Colon (tissue), 2 donors: ENCODE data around the gene CYP3A5.
"Not testable (repeated sequence)": the region's sequence is repeated elsewhere in the genome, so short reads cannot be mapped to it uniquely, and the experiment has no call there.

Experiments
- FAIRE-seq: peaks from 2 replicates; lab custom pipeline; 2012; peaks lifted over from hg19 to GRCh38; lab: Jason Lieb, UNC
- donor health status: control.
- donor health status: control.

The CYP3A5 gene

GRCh38 chr7:99679400-99680191 is at the start of gene CYP3A5:
CYP3A5 (minus strand) TSS chr7:99679996; CDS start chr7:99679896, 100 bp downstream.
- no peak for FAIRE-seq

- no peak for FAIRE-seq
Measured at GRCh38 chr7:99728615-99729014, 48.8 kb upstream of the CYP3A5 start.

GRCh38 chr7:99723201-99723600 is 43.4 kb upstream of the CYP3A5 start:
- FAIRE-seq = not testable (repeated sequence)

- no peak for FAIRE-seq
Measured at GRCh38 chr7:99720800-99721595, 41.2 kb upstream of the CYP3A5 start.

- no peak for FAIRE-seq
Measured at GRCh38 chr7:99719996-99720769, 40.4 kb upstream of the CYP3A5 start.

GRCh38 chr7:99713995-99714570 is 34.3 kb upstream of the CYP3A5 start:
- no peak for FAIRE-seq

GRCh38 chr7:99709838-99710578 is 30.2 kb upstream of the CYP3A5 start:
- FAIRE-seq = no peak

- no peak for FAIRE-seq
Measured at GRCh38 chr7:99709260-99709659, 29.5 kb upstream of the CYP3A5 start.

GRCh38 chr7:99707096-99707495 is 27.3 kb upstream of the CYP3A5 start:
- FAIRE-seq = no peak

- FAIRE-seq = no peak
Measured at GRCh38 chr7:99699946-99700345, 20.1 kb upstream of the CYP3A5 start.

GRCh38 chr7:99698867-99699730 is 19.3 kb upstream of the CYP3A5 start:
- FAIRE-seq = peak; percentile 82

- no peak for FAIRE-seq
Measured at GRCh38 chr7:99694912-99695304, 15.1 kb upstream of the CYP3A5 start.

- no peak for FAIRE-seq
Measured at GRCh38 chr7:99694201-99694911, 14.6 kb upstream of the CYP3A5 start.

- FAIRE-seq = no peak
Measured at GRCh38 chr7:99693427-99694200, 13.8 kb upstream of the CYP3A5 start.

GRCh38 chr7:99693100-99693426 is 13.3 kb upstream of the CYP3A5 start:
- FAIRE-seq = no peak

GRCh38 chr7:99692563-99692962 is 12.8 kb upstream of the CYP3A5 start:
- FAIRE-seq = not testable (repeated sequence)

- not testable (repeated sequence) for FAIRE-seq
Measured at GRCh38 chr7:99691658-99692057, 11.9 kb upstream of the CYP3A5 start.

GRCh38 chr7:99690918-99691317 is 11.1 kb upstream of the CYP3A5 start:
- FAIRE-seq = not testable (repeated sequence)
